ENCODE measurements around the gene DEDD2.

- TF ChIP-seq EZH2 (IDR thresholded peaks at IDR 0.05; ENCODE audit: low read depth) (no peak), CTCF (conservative IDR thresholded peaks at IDR 0.05) (no peak)
These were observed 30.2 kb upstream of the DEDD2 start for GRCh38 chr19:42247640-42248199.
